Hepatocyte (in vitro differentiated cells): ENCODE data around the gene PMFBP1.

Experiments
- CTCF ChIP-seq: fragments of 200-600 bp; sonication (generic); IDR thresholded peaks from 2 replicates; pipeline ENCODE4 v1.5.1; 2016; ENCODE audit warnings: antibody characterized with exemption, mild to moderate bottlenecking; ENCODE audit not compliant: poor library complexity
- EZH2 ChIP-seq: fragments of 200-600 bp; sonication (generic); IDR thresholded peaks from 2 replicates; pipeline ENCODE4 v1.6.1; 2016; ENCODE audit warnings: antibody characterized with exemption, mild to moderate bottlenecking, borderline replicate concordance

- TF ChIP-seq CTCF: no peak
- TF ChIP-seq EZH2: no peak
Observed at GRCh38 chr16:72120026-72120425, 51.9 kb downstream of the PMFBP1 start.
